Activated B cell treated with CpG ODN at 0.5 μM for 24 hours (primary cell): ENCODE data around the gene OTOA. TPM values are rescaled to one million over a fixed set of nuclear protein-coding genes. Genes with fewer than 3 reads are reported as not detected.

Experiments
- ATAC-seq: fragments of 200-7000 bp; cut with Tn5 transposase; one replicate; pipeline ENCODE4 v1.10.0; 2021; ENCODE audit warnings: low read depth, mild to moderate bottlenecking, moderate library complexity
- CTCF ChIA-PET: fragments of 350-600 bp; sonication (Branson Sonifier 250); formaldehyde crosslinking; loops from one replicate; lab custom pipeline; 2021; ENCODE audit warnings: antibody characterized with exemption; lab: Charles Lee
- POLR2A ChIA-PET: fragments of 350-600 bp; sonication (Branson Sonifier 250); formaldehyde crosslinking; loops from one replicate; lab custom pipeline; 2021; ENCODE audit warnings: antibody characterized with exemption; lab: Charles Lee
- DNase-seq: peaks from one replicate; pipeline ENCODE4 v3.0.0; 2022
- H3K27ac Mint-ChIP-seq: one replicate; pipeline ENCODE4 v1.8.0; 2020; ENCODE audit warnings: mixed read lengths
- H3K27me3 Mint-ChIP-seq: one replicate; pipeline ENCODE4 v1.8.0; 2021; ENCODE audit warnings: mixed read lengths
- H3K36me3 Mint-ChIP-seq: one replicate; pipeline ENCODE4 v1.8.0; 2021; ENCODE audit warnings: low read depth, mixed read lengths
- H3K4me1 Mint-ChIP-seq: one replicate; pipeline ENCODE4 v1.8.0; 2021; ENCODE audit warnings: mixed read lengths
- H3K4me3 Mint-ChIP-seq: one replicate; pipeline ENCODE4 v1.8.0; 2020; ENCODE audit warnings: mild to moderate bottlenecking, mixed read lengths
- H3K9me3 Mint-ChIP-seq: one replicate; pipeline ENCODE4 v1.8.0; 2020; ENCODE audit warnings: mixed read lengths
- intact Hi-C: fragments of 100-400 bp; cut with micrococcal nuclease; formaldehyde crosslinking; loops from one replicate; pipeline ENCODE4 v1.15.1; 2024
- total RNA-seq: library from RNA; stranded (reverse); gene quantifications from 2 replicates; pipeline ENCODE4 v1.2.3, GENCODE V29; 2022
- TF ChIP-seq, protein P1 (sequence below): fragments of 200-600 bp; IDR thresholded peaks from one replicate; pipeline ENCODE4 v1.8.0; 2022; ENCODE audit warnings: antibody characterized with exemption, mild to moderate bottlenecking

Gene OTOA
- total RNA-seq, 1 donor from 2014 or later: 0.60 TPM

DNA sequence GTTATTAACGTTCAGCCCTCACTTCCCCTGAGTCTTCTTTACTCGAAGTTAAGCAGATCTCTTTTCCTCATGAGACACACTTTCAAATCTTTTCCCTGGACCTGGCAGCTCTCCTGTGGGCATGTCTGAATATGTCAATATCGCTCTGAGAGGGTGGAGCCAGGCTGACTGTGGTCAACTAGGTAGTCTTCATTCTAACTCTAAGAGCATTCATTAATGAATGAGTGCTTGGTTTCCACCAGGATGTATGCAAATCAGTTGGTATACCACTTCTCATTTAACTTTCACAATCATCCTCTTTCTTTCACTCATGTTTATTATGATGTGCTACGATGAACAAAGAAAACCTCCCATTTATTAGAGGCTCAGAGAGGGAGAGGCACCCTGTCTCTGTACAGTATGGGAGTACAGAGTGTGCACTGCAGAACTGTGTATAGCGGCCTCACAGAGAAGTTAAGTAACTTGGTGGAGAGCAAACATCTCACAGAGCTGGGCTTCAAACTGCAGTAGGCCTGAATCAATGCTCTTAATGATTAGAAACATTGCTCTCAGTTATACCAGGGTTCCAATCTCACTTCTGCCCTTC lies 39.9 kb downstream of the OTOA start:
- CTCF ChIA-PET: interaction anchor here (0.9 to 6.7 kb wide), 2 partner anchors 46 to 59 kb away, joined by 3 to 54 read pairs; no protein-coding TSS in a partner anchor
- intact Hi-C loops: loop anchor here (1.0 to 10.0 kb wide), 3 partner anchors 46 to 1731 kb away; no protein-coding TSS in a partner anchor
- ATAC-seq (peak; percentile 72), DNase-seq (no peak)
- Mint-ChIP-seq H3K27me3 (peaks cover 3% of the 10 kb centered on the region), H3K4me1 (peaks cover 17% of the 10 kb centered on the region), H3K36me3 (no peaks in the 10 kb centered on the region), H3K9me3 (no peaks in the 10 kb centered on the region), H3K27ac (peak overlapping the region; percentile 30), H3K4me3 (peak overlapping the region; percentile 47)
- POLR2A ChIA-PET: interaction anchor here (0.6 kb wide), 2 partner anchors 12 to 116 kb away, joined by 4 to 11 read pairs; no protein-coding TSS in a partner anchor
- TF ChIP-seq, protein P1, sequence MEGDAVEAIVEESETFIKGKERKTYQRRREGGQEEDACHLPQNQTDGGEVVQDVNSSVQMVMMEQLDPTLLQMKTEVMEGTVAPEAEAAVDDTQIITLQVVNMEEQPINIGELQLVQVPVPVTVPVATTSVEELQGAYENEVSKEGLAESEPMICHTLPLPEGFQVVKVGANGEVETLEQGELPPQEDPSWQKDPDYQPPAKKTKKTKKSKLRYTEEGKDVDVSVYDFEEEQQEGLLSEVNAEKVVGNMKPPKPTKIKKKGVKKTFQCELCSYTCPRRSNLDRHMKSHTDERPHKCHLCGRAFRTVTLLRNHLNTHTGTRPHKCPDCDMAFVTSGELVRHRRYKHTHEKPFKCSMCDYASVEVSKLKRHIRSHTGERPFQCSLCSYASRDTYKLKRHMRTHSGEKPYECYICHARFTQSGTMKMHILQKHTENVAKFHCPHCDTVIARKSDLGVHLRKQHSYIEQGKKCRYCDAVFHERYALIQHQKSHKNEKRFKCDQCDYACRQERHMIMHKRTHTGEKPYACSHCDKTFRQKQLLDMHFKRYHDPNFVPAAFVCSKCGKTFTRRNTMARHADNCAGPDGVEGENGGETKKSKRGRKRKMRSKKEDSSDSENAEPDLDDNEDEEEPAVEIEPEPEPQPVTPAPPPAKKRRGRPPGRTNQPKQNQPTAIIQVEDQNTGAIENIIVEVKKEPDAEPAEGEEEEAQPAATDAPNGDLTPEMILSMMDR: no peak

DNA sequence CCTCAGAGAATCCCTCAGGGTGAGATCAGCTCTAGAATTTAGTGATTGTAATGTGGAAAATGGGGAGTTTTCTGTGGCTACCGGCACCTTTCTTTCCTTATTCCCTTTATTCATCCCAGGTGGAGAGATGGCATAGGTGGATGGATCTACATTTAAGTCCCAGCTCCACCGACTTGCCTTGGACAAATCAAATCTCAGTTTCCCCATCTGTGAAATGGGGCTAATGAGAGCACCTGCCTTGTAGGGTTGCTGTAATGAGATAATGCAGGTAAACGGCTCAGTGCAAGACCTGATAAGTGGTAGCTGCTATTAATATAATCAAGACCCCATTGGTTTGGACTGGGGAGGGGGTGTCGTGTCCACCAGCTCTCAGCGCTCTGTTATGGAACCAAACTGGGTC lies 40.5 kb downstream of the OTOA start:
- H3K27ac Mint-ChIP-seq: peak overlapping the region; percentile 30

DNA sequence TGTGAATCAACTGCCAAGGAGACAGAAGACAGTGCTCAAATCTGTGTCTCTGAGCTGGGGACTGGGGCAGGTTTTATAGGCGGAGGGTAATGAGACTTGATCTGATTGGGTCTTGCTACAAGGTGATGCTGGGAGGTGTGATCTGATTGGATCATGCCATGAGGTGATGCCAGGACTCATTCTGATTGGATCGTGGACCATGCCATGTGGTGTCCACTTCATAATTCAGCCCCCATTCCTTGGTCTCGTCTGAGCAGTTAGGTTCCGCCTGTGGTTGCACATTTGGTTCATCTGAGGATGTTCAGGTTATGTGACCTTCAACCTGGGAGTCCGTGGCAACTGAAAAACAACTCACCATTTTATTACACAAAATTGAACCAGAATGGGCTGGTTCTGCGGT lies 41.0 kb downstream of the OTOA start:
- intact Hi-C loops: loop anchor here (5.0 to 10.0 kb wide), 3 partner anchors 100 to 1730 kb away; no protein-coding TSS in a partner anchor
- H3K27ac Mint-ChIP-seq: no peak overlapping the region
- CTCF ChIA-PET: interaction anchor here (0.9 to 6.7 kb wide), 2 partner anchors 47 to 60 kb away, joined by 3 to 54 read pairs; no protein-coding TSS in a partner anchor

More for the DNA sequence above, 40.5 kb downstream of the OTOA start:
- Mint-ChIP-seq H3K4me1 (peaks cover 17% of the 10 kb centered on the region), H3K27me3 (peaks cover 3% of the 10 kb centered on the region), H3K9me3 (no peaks in the 10 kb centered on the region), H3K36me3 (no peaks in the 10 kb centered on the region), H3K4me3 (no peak overlapping the region)
- no peak for DNase-seq
- TF ChIP-seq, protein P1: no peak
- ChIA-PET POLR2A (interaction anchor here (0.6 kb wide), 3 partner anchors 13 to 117 kb away, joined by 4 to 11 read pairs (median 5); no protein-coding TSS in a partner anchor), CTCF (interaction anchor here (0.9 to 6.7 kb wide), 2 partner anchors 47 to 59 kb away, joined by 3 to 54 read pairs; no protein-coding TSS in a partner anchor)
- intact Hi-C loops: loop anchor here (10.0 kb wide), 2 partner anchors 101 to 1731 kb away; no protein-coding TSS in a partner anchor
- ATAC-seq: no peak

DNA sequence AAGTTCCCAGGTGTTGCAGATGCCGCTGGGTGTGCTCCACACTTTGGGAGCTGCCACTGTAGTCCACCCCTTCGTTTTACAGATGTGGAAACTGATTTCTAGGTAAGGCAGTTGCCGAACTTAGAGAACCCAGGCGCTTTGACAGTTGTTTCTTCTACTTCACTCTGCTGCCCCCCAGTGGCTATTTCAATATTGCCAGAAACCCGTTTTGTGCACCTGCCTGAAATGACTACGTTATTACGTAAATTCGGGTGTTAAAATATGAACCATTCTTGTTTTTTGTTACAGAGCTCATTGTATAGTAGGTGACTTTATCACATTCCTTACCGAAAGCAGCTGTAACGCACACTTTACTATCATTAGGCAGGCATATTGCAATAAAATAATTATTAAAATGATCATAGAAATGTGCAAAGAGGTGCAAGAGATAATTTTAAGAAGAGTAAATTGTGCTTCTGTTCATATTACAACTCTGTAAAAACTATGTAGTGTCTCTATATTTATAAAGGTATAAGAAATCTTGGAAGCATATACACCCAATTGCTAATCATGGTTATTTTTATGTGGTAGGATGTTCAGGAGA lies 44.9 kb downstream of the OTOA start:
- Mint-ChIP-seq H3K36me3 (no peaks in the 10 kb centered on the region), H3K27ac (no peak overlapping the region), H3K4me3 (no peak overlapping the region), H3K9me3 (no peaks in the 10 kb centered on the region), H3K4me1 (peaks cover 9% of the 10 kb centered on the region), H3K27me3 (no peaks in the 10 kb centered on the region)
- DNase-seq: peak; percentile 51
- intact Hi-C loops: loop anchor here (1.0 to 10.0 kb wide), 8 partner anchors 47 to 1726 kb away; no protein-coding TSS in a partner anchor
- ATAC-seq: peak; percentile 68
- ChIA-PET CTCF (interaction anchor here (0.5 to 6.7 kb wide), 17 partner anchors 10 to 1725 kb away, joined by 3 to 54 read pairs (median 3); no protein-coding TSS in a partner anchor), POLR2A (interaction anchor here (1.8 kb wide), 1 partner anchor 51 kb away, joined by 5 read pairs; no protein-coding TSS in a partner anchor)
- TF ChIP-seq, protein P1: no peak

More for the DNA sequence above, 41.0 kb downstream of the OTOA start:
- Mint-ChIP-seq H3K9me3 (no peaks in the 10 kb centered on the region), H3K27me3 (peaks cover 3% of the 10 kb centered on the region), H3K4me1 (peaks cover 17% of the 10 kb centered on the region), H3K36me3 (no peaks in the 10 kb centered on the region), H3K4me3 (no peak overlapping the region)
- DNase-seq: no peak
- POLR2A ChIA-PET: interaction anchor here (0.6 kb wide), 1 partner anchor 15 kb away, joined by 5 read pairs; no protein-coding TSS in a partner anchor
- ATAC-seq: no peak
- TF ChIP-seq, protein P1: no peak
